ENCODE measurements around the gene CXCL13.

GRCh38 chr4:77624213-77624612 lies 18.6 kb downstream of the CXCL13 start:
- no peak for TF ChIP-seq CTCF (IDR thresholded peaks at IDR 0.05; ENCODE audit: low read depth, low read length, missing input control)
- TF ChIP-seq RAD21 (IDR thresholded peaks at IDR 0.05): no peak
- no peak for TF ChIP-seq JUND (IDR thresholded peaks at IDR 0.05)
- no peak for TF ChIP-seq GABPA (IDR thresholded peaks at IDR 0.05 in 1 of 2, conservative IDR thresholded peaks at IDR 0.05 in 1 of 2)
